ENCODE measurements around the gene ZBTB7C. TPM values are rescaled to one million over a fixed set of nuclear protein-coding genes. Genes with fewer than 3 reads are reported as not detected.
A peak's percentile ranks its signal among the peaks of the same experiment; 100 is the strongest.

ZBTB7C gene
- total RNA-seq, 1 donor from 2014 or later = 15.0 TPM

DNA sequence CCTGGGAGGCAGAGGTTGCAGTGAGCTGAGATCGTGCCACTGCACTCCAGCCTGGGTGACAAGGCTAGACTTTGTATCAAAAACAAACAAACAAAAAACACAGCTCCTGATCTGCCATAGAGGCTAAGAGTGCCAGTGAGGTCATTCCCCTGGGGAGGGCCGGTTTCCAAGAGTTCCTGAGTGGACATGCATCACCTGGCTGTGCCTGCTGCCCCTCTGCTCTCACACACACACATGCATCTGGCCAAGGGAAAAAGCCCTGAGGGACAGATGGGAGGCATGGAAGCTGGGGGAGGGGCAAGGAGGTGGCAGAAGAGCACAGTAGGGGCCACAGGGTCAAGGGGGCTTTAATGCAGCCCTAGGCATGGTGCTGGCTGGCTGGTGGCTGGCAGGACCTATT, 60.4 kb downstream of the ZBTB7C start:
- H3K27ac ChIP-seq = no peak overlapping the region

GRCh38 chr18:48347756-48348326, 61.3 kb downstream of the ZBTB7C start:
- Histone ChIP-seq H3K27me3 (ENCODE audit: low read depth) (no peaks in the 10 kb centered on the region), H3K4me1 (no peaks in the 10 kb centered on the region), H3K9me3 (no peaks in the 10 kb centered on the region), H3K36me3 (no peaks in the 10 kb centered on the region), H3K4me3 (no peak overlapping the region), H3K27ac (no peak overlapping the region)
- intact Hi-C loops (cut with DNase I) = no loop called here
- ATAC-seq (no peak), DNase-seq (no peak)
- TF ChIP-seq, protein P1, sequence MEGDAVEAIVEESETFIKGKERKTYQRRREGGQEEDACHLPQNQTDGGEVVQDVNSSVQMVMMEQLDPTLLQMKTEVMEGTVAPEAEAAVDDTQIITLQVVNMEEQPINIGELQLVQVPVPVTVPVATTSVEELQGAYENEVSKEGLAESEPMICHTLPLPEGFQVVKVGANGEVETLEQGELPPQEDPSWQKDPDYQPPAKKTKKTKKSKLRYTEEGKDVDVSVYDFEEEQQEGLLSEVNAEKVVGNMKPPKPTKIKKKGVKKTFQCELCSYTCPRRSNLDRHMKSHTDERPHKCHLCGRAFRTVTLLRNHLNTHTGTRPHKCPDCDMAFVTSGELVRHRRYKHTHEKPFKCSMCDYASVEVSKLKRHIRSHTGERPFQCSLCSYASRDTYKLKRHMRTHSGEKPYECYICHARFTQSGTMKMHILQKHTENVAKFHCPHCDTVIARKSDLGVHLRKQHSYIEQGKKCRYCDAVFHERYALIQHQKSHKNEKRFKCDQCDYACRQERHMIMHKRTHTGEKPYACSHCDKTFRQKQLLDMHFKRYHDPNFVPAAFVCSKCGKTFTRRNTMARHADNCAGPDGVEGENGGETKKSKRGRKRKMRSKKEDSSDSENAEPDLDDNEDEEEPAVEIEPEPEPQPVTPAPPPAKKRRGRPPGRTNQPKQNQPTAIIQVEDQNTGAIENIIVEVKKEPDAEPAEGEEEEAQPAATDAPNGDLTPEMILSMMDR (IDR thresholded peaks at IDR 0.05) = no peak

More for the DNA sequence above, 60.4 kb downstream of the ZBTB7C start:
- no peaks in the 10 kb centered on the region for H3K36me3 ChIP-seq
- H3K9me3 ChIP-seq = no peaks in the 10 kb centered on the region
- ATAC-seq = peak in 1 of 2 donors; percentile 41
- H3K27me3 ChIP-seq (ENCODE audit: low read depth) = no peaks in the 10 kb centered on the region
- intact Hi-C loops (cut with DNase I) = no loop called here
- no peak overlapping the region for H3K4me3 ChIP-seq
- DNase-seq = no peak
- no peaks in the 10 kb centered on the region for H3K4me1 ChIP-seq
- TF ChIP-seq, protein P1 (IDR thresholded peaks at IDR 0.05) = no peak

- no peaks in the 10 kb centered on the region for H3K36me3 ChIP-seq
- no peak overlapping the region for H3K4me3 ChIP-seq
- no peak for ATAC-seq
- no peaks in the 10 kb centered on the region for H3K9me3 ChIP-seq
- TF ChIP-seq, protein P1 (IDR thresholded peaks at IDR 0.05) = peak; percentile 22
- H3K27ac ChIP-seq = no peak overlapping the region
- DNase-seq = no peak
- no peaks in the 10 kb centered on the region for H3K27me3 ChIP-seq (ENCODE audit: low read depth)
- no peaks in the 10 kb centered on the region for H3K4me1 ChIP-seq
- intact Hi-C loops (cut with DNase I) = no loop called here
These were observed 63.6 kb downstream of the ZBTB7C start for GRCh38 chr18:48345596-48345995.

DNA sequence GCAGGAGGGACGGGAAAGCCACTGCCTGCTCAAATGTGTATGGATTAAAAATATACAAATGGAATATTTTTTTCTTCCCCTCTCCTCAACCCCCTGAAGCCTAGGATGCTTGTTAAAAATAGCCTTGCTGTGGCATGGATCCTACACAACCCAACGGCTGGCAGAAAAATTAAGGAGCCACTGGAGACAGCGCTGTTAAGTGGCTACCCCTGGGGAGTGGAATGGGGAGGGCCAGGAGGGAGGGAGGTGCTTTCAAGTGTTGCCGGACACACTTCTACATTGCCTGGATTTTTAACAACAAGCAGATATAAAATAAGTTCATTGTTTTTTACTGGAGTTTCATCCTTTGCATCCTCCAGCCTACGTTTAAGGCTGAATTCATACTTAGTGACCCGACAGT, 66.6 kb downstream of the ZBTB7C start:
- no peak overlapping the region for H3K4me3 ChIP-seq
- H3K27me3 ChIP-seq (ENCODE audit: low read depth) = no peaks in the 10 kb centered on the region
- TF ChIP-seq, protein P1 (IDR thresholded peaks at IDR 0.05) = no peak
- DNase-seq = no peak
- peak overlapping the region; percentile 18 for H3K27ac ChIP-seq
- peak; percentile 78 to 88 for ATAC-seq
- no peaks in the 10 kb centered on the region for H3K36me3 ChIP-seq
- intact Hi-C loops (cut with DNase I) = no loop called here
- H3K9me3 ChIP-seq = no peaks in the 10 kb centered on the region
- H3K4me1 ChIP-seq = no peaks in the 10 kb centered on the region

GRCh38 chr18:48342125-48342524, 67.1 kb downstream of the ZBTB7C start:
- peak overlapping the region; percentile 18 for H3K27ac ChIP-seq
- no peaks in the 10 kb centered on the region for H3K36me3 ChIP-seq
- H3K27me3 ChIP-seq (ENCODE audit: low read depth) = no peaks in the 10 kb centered on the region
- peak in 1 of 2 donors; percentile 5 for ATAC-seq
- no peak overlapping the region for H3K4me3 ChIP-seq
- intact Hi-C loops (cut with DNase I) = no loop called here
- H3K9me3 ChIP-seq = no peaks in the 10 kb centered on the region
- no peaks in the 10 kb centered on the region for H3K4me1 ChIP-seq
- TF ChIP-seq, protein P1 (IDR thresholded peaks at IDR 0.05) = no peak
- no peak for DNase-seq

Data from lower lobe of right lung (tissue), 2 donors.